Ovary (tissue), 3 donors: Measurements from ENCODE around the gene APP.

ENCODE experiments used
- CTCF ChIP-seq, 3 donors: fragments of 450-650 bp in 2 of 3; fragments of 200-600 bp in 1 of 3; IDR thresholded peaks; one replicate each; pipeline versions ENCODE4 v1.5.1 to v1.8.0; 2016 to 2022; ENCODE audit warnings: antibody characterized with exemption in 3 of 3, mild to moderate bottlenecking in 1 of 3
- EP300 ChIP-seq: sonication (generic); formaldehyde crosslinking; IDR thresholded peaks from one replicate; pipeline ENCODE4 v1.6.1; 2017; ENCODE audit warnings: antibody characterized with exemption
- donor health status: DM: no; HTN: no; CAD: no.

DNA sequence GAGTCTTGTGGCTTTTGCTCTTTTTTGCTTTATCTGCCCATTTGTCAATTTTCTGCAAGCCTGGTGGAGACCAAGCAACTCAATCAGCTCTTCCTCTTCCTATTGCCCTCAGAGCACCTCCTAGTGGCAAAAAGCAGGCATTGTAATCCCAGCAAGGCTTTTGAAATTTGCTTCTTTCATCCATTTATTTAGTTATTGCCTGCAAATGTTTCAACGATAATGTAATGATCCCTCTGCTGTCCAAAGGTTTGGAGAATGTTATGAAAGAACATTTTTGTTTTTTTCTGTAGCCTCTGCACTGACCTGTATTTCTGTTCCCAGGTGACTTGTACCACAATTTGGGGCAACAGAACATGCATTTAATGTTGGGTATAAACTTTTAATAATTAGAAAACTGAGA, 308.0 kb downstream of the APP start:
- TF ChIP-seq CTCF (IDR thresholded peaks at IDR 0.05) (no peak), EP300 (no peak)
